OCI-LY1 (cell line): ENCODE results near the gene GMPPB.

Experiments used
- H2AFZ ChIP-seq: fragments of 200-600 bp; sonication (generic), shearing (Covaris generic); 2 replicates; pipeline ENCODE4 v1.6.0; 2014; ENCODE audit warnings: antibody characterized with exemption, mild to moderate bottlenecking, low read length
- H3F3A ChIP-seq: fragments of 200-600 bp; sonication (generic), shearing (Covaris generic); 2 replicates; pipeline ENCODE4 v1.6.0; 2014; ENCODE audit warnings: mild to moderate bottlenecking, antibody characterized with exemption, low read length, moderate library complexity; ENCODE audit not compliant: insufficient read depth
- H3K27ac ChIP-seq: fragments of 200-600 bp; sonication (generic); 2 replicates; pipeline ENCODE4 v1.5.1; 2014; ENCODE audit warnings: low read length, mixed run types, mild to moderate bottlenecking, low read depth; ENCODE audit not compliant: poor library complexity, severe bottlenecking
- H3K27me3 ChIP-seq: fragments of 200-600 bp; sonication (generic); 2 replicates; pipeline ENCODE4 v1.6.0; 2014; ENCODE audit warnings: antibody characterized with exemption, mild to moderate bottlenecking, low read length, moderate library complexity; ENCODE audit not compliant: insufficient read depth
- H3K36me3 ChIP-seq: fragments of 200-600 bp; sonication (generic); 2 replicates; pipeline ENCODE4 v1.6.1; 2014; ENCODE audit warnings: mild to moderate bottlenecking, antibody characterized with exemption, low read length, moderate library complexity, mixed read lengths; ENCODE audit not compliant: insufficient read depth
- H3K4me1 ChIP-seq: fragments of 200-600 bp; sonication (generic); 2 replicates; pipeline ENCODE4 v1.5.1; 2014; ENCODE audit warnings: mild to moderate bottlenecking, low read length, moderate library complexity; ENCODE audit not compliant: insufficient read depth, severe bottlenecking
- H3K4me2 ChIP-seq: fragments of 200-600 bp; sonication (generic), shearing (Covaris generic); 2 replicates; pipeline ENCODE4 v1.6.1; 2014; ENCODE audit warnings: low read length
- H3K4me3 ChIP-seq: fragments of 200-600 bp; sonication (generic); 2 replicates; pipeline ENCODE4 v1.5.1; 2014; ENCODE audit warnings: low read length, low read depth, mild to moderate bottlenecking, mixed read lengths; ENCODE audit not compliant: poor library complexity, severe bottlenecking
- H3K79me2 ChIP-seq: fragments of 200-600 bp; shearing (Covaris generic); 2 replicates; pipeline ENCODE4 v1.6.1; 2016; ENCODE audit warnings: mixed run types, low read length, mixed read lengths; ENCODE audit not compliant: insufficient read depth
- H3K9ac ChIP-seq: fragments of 200-600 bp; sonication (generic), shearing (Covaris generic); 2 replicates; pipeline ENCODE4 v1.6.1; 2014; ENCODE audit warnings: mild to moderate bottlenecking, low read length, mixed read lengths
- H3K9me2 ChIP-seq: fragments of 200-600 bp; sonication (generic), shearing (Covaris generic); 2 replicates; pipeline ENCODE4 v1.6.1; 2014; ENCODE audit warnings: low read depth, mild to moderate bottlenecking, low read length, mixed read lengths
- H3K9me3 ChIP-seq: fragments of 200-600 bp; shearing (Covaris generic); 2 replicates; pipeline ENCODE4 v1.6.1; 2014; ENCODE audit warnings: low read length, mixed read lengths
- H4K20me1 ChIP-seq: fragments of 200-600 bp; sonication (generic), shearing (Covaris generic); 2 replicates; pipeline ENCODE4 v1.6.0; 2016; ENCODE audit warnings: mild to moderate bottlenecking, low read length; ENCODE audit not compliant: insufficient read depth
- CTCF ChIP-seq: fragments of 200-600 bp; sonication (generic), shearing (Covaris generic); IDR thresholded peaks from 2 replicates; pipeline ENCODE4 v1.5.1; 2017; ENCODE audit warnings: mild to moderate bottlenecking, antibody characterized with exemption, low read length, moderate library complexity, mixed read lengths
- EZH2 ChIP-seq: fragments of 200-600 bp; sonication (generic), shearing (Covaris generic); IDR thresholded peaks from 2 replicates; pipeline ENCODE4 v1.8.0; 2017; ENCODE audit warnings: borderline replicate concordance, mixed run types, mild to moderate bottlenecking, antibody characterized with exemption, low read length, moderate library complexity, mixed read lengths

Gene GMPPB

GRCh38 chr3:49723628-49724551 is at the start of gene GMPPB:
Gene GMPPB, minus strand, starts transcription at chr3:49723951. Its CDS starts 225 bp downstream, at chr3:49723726.
- Histone ChIP-seq H4K20me1 (no peaks in the 10 kb centered on the region), H2AFZ (no peak within 1 kb of the TSS), H3K4me2 (peak within 1 kb of the TSS; percentile 94), H3K36me3 (peaks cover 33% of the 10 kb centered on the region), H3K9ac (peak within 1 kb of the TSS; percentile 95), H3K9me3 (no peaks in the 10 kb centered on the region), H3F3A (no peaks in the 10 kb centered on the region), H3K9me2 (no peaks in the 10 kb centered on the region), H3K27me3 (no peaks in the 10 kb centered on the region), H3K4me1 (peaks cover 33% of the 10 kb centered on the region), H3K4me3 (peak within 1 kb of the TSS; percentile 76), H3K27ac (peak within 1 kb of the TSS; percentile 85), H3K79me2 (no peaks in the 10 kb centered on the region)
- TF ChIP-seq EZH2 (no peak), CTCF (no peak)

GRCh38 chr3:49772703-49773102 is 49.0 kb upstream of the GMPPB start:
- TF ChIP-seq EZH2 (no peak), CTCF (no peak)
- H2AFZ ChIP-seq, result no peak overlapping the region
- H3K9me2 ChIP-seq, result no peaks in the 10 kb centered on the region
- no peaks in the 10 kb centered on the region for H3F3A ChIP-seq
- H3K36me3 ChIP-seq, result peaks cover 8% of the 10 kb centered on the region; the same call in 1 of the 2 replicates
- H3K9me3 ChIP-seq, result no peaks in the 10 kb centered on the region
- peaks cover 37% of the 10 kb centered on the region for H3K79me2 ChIP-seq
- no peaks in the 10 kb centered on the region for H3K27me3 ChIP-seq
- H3K4me2 ChIP-seq, result no peak overlapping the region
- no peaks in the 10 kb centered on the region for H4K20me1 ChIP-seq
- no peak overlapping the region for H3K9ac ChIP-seq
- no peak overlapping the region for H3K4me3 ChIP-seq
- H3K4me1 ChIP-seq, result no peaks in the 10 kb centered on the region
- no peak overlapping the region for H3K27ac ChIP-seq

- Histone ChIP-seq H4K20me1 (no peaks in the 10 kb centered on the region), H3K36me3 (peaks cover 8% of the 10 kb centered on the region; the same call in 1 of the 2 replicates), H3K27ac (no peak overlapping the region), H3K9me2 (no peaks in the 10 kb centered on the region), H3K4me1 (no peaks in the 10 kb centered on the region), H3K4me3 (no peak overlapping the region), H3F3A (no peaks in the 10 kb centered on the region), H3K9ac (no peak overlapping the region), H3K27me3 (no peaks in the 10 kb centered on the region), H3K9me3 (no peaks in the 10 kb centered on the region), H3K79me2 (peaks cover 44% of the 10 kb centered on the region), H3K4me2 (no peak overlapping the region), H2AFZ (no peak overlapping the region)
- TF ChIP-seq EZH2, result no peak
- no peak for TF ChIP-seq CTCF
Observed at GRCh38 chr3:49771340-49771938, 47.7 kb upstream of the GMPPB start.
